K562 (cell line): Measurements from ENCODE around the gene PNPLA7. TPM values are rescaled to one million over a fixed set of nuclear protein-coding genes. Genes with fewer than 3 reads are reported as not detected.

Source experiments
- ATAC-seq: fragments of 200-7000 bp; cut with Tn5 transposase; 3 replicates; pipeline ENCODE4 v1.9.1; 2020; ENCODE audit warnings: moderate library complexity
- BruUV-seq: library from RNA; stranded (reverse); fragments of 400-500 nt; replicated peaks from 2 replicates; lab custom pipeline; 2021; lab: Mats Ljungman, UMichigan
- CTCF ChIA-PET: fragments of 300-600 bp; formaldehyde crosslinking; extraction: SDS; loops from one replicate; lab custom pipeline; 2021; ENCODE audit warnings: low intra/inter-chr PET ratio; lab: Yijun Ruan, JAX
- POLR2A ChIA-PET: fragments of 300-600, 350-650 bp; sonication (Branson Sonifier 250); formaldehyde crosslinking; extraction: SDS; loops from one replicate; lab custom pipeline; 2021; ENCODE audit warnings: antibody characterized with exemption, inconsistent platforms; lab: Yijun Ruan, JAX
- DNase-seq, 4 experiments: peaks; one replicate each; pipeline versions ENCODE4 v3.0.0 to v3.0.0-alpha.2; 2011 to 2018; ENCODE audit warnings: low spot score in 3 of 4, mixed read lengths in 3 of 4; ENCODE audit errors: extremely low read depth in 1 of 4
- FAIRE-seq: peaks from 2 replicates; lab custom pipeline; 2011; peaks lifted over from hg19 to GRCh38; lab: Jason Lieb, UNC
- H2AFZ ChIP-seq: 2 replicates; pipeline ENCODE4 v1.6.0; 2011; ENCODE audit warnings: low read depth, low read length, control low read depth, inconsistent platforms
- H3K27ac ChIP-seq: fragments of 200-600 bp; 3 replicates; pipeline ENCODE4 v1.8.0; 2011; ENCODE audit warnings: low read depth, mild to moderate bottlenecking, control low read depth, inconsistent platforms, low read length, moderate library complexity, mixed read lengths; ENCODE audit errors: extremely low read depth
- H3K27me3 ChIP-seq, 2 experiments: fragments of 300-600 bp in 1 of 2; 2 replicates in 1 of 2; 3 replicates in 1 of 2; pipeline versions ENCODE4 v1.6.0 to v1.8.0; 2011; ENCODE audit warnings: inconsistent platforms in 2 of 2, low read length in 2 of 2, mild to moderate bottlenecking in 1 of 2, mixed read lengths in 1 of 2, moderate library complexity in 1 of 2; ENCODE audit not compliant: control insufficient read depth in 2 of 2, insufficient read depth in 2 of 2
- H3K36me3 ChIP-seq: fragments of 300-600 bp; 3 replicates; pipeline ENCODE4 v1.8.0; 2011; ENCODE audit warnings: mild to moderate bottlenecking, low read length, inconsistent platforms; ENCODE audit not compliant: control insufficient read depth, insufficient read depth
- H3K4me1 ChIP-seq, 2 experiments: fragments of 200-600 bp in 1 of 2; replicated peaks in 1 of 2; 2 replicates in 1 of 2; 3 replicates in 1 of 2; pipeline versions ENCODE4 v1.5.1 to v1.8.0; 2011; ENCODE audit warnings: inconsistent platforms in 2 of 2, low read length in 2 of 2, mild to moderate bottlenecking in 1 of 2, mixed read lengths in 1 of 2, moderate library complexity in 1 of 2; ENCODE audit not compliant: control insufficient read depth in 2 of 2, insufficient read depth in 2 of 2
- H3K4me2 ChIP-seq: 2 replicates; pipeline ENCODE4 v1.6.1; 2011; ENCODE audit warnings: low read length, control low read depth, inconsistent platforms, mixed read lengths; ENCODE audit not compliant: insufficient read depth
- H3K4me3 ChIP-seq: fragments of 200-600 bp; sonication (generic), shearing (Covaris generic); 2 replicates; pipeline ENCODE4 v1.5.1; 2016; ENCODE audit warnings: control low read depth, inconsistent platforms
- H3K79me2 ChIP-seq: fragments of 200-600 bp; 3 replicates; pipeline ENCODE4 v1.8.0; 2011; ENCODE audit warnings: low read length, inconsistent platforms; ENCODE audit not compliant: control insufficient read depth, insufficient read depth
- H3K9ac ChIP-seq, 2 experiments: 2 replicates each; pipeline versions ENCODE4 v1.6.0 to v1.6.1; 2011; ENCODE audit warnings: low read depth in 2 of 2, low read length in 2 of 2, control low read depth in 1 of 2, inconsistent platforms in 1 of 2, mild to moderate bottlenecking in 1 of 2, mixed read lengths in 1 of 2; ENCODE audit not compliant: insufficient read depth in 1 of 2
- H3K9me1 ChIP-seq: one replicate; pipeline ENCODE4 v1.6.0; 2011; ENCODE audit warnings: inconsistent platforms, mild to moderate bottlenecking, low read length, moderate library complexity; ENCODE audit not compliant: control insufficient read depth, insufficient read depth
- H3K9me3 ChIP-seq: replicated peaks from 2 replicates; pipeline ENCODE4 v1.5.1; 2011; ENCODE audit warnings: low read depth, low read length, inconsistent platforms; ENCODE audit not compliant: control insufficient read depth, insufficient read depth
- H4K20me1 ChIP-seq: replicated peaks from 2 replicates; pipeline ENCODE4 v1.6.1; 2011; ENCODE audit warnings: low read length, inconsistent platforms, mixed read lengths; ENCODE audit not compliant: control insufficient read depth, insufficient read depth
- BACH1 ChIP-seq: fragments of 200-800 bp; sonication (Bioruptor generic); IDR thresholded peaks from 2 replicates; pipeline ENCODE4 v1.6.1; 2016; ENCODE audit warnings: missing genetic modification characterization, missing compliant biosample characterization
- CEBPG ChIP-seq, 3 experiments: fragments of 200-800 bp in 1 of 3; sonication (Bioruptor generic) in 1 of 3; sonication (generic) in 1 of 3; formaldehyde crosslinking in 1 of 3; IDR thresholded peaks in 2 of 3; conservative IDR thresholded peaks in 1 of 3; 2 replicates each; pipeline versions ENCODE4 v1.6.1 to v1.8.0; 2016 to 2022; ENCODE audit warnings: missing compliant biosample characterization in 2 of 3, missing genetic modification characterization in 2 of 3, mild to moderate bottlenecking in 1 of 3, missing genetic modification reagents in 1 of 3
- E2F1 ChIP-seq: sonication (generic); formaldehyde crosslinking; IDR thresholded peaks from 2 replicates; pipeline ENCODE4 v1.8.1; 2023; ENCODE audit warnings: mild to moderate bottlenecking, missing genetic modification reagents, moderate library complexity
- E4F1 ChIP-seq: fragments of 250-450 bp; sonication (Bioruptor Pico); IDR thresholded peaks from 2 replicates; pipeline ENCODE4 v1.5.0; 2021; ENCODE audit warnings: mild to moderate bottlenecking, borderline replicate concordance
- FOXK1 ChIP-seq: sonication (generic); formaldehyde crosslinking; IDR thresholded peaks from 2 replicates; pipeline ENCODE4 v1.8.0; 2022; ENCODE audit warnings: missing genetic modification reagents, mild to moderate bottlenecking, borderline replicate concordance
- TAF7 ChIP-seq: fragments of 450-650 bp; IDR thresholded peaks from 2 replicates; pipeline ENCODE4 v1.6.1; 2016; ENCODE audit warnings: missing genetic modification characterization, missing compliant biosample characterization
- ZBTB1 ChIP-seq: sonication (generic); formaldehyde crosslinking; IDR thresholded peaks from 2 replicates; pipeline ENCODE4 v1.8.1; 2023; ENCODE audit warnings: missing genetic modification reagents, low read depth, mild to moderate bottlenecking, borderline replicate concordance
- ZNF253 ChIP-seq: fragments of 250-450 bp; sonication (Bioruptor Pico); conservative IDR thresholded peaks from 2 replicates; pipeline ENCODE4 v1.6.1; 2021; ENCODE audit warnings: mild to moderate bottlenecking
- ZNF282 ChIP-seq: sonication (generic); formaldehyde crosslinking; IDR thresholded peaks from 2 replicates; pipeline ENCODE4 v1.8.1; 2023; ENCODE audit warnings: missing genetic modification reagents
- ZNF41 ChIP-seq: fragments of 250-450 bp; sonication (Bioruptor Pico); conservative IDR thresholded peaks from 2 replicates; pipeline ENCODE4 v1.4.0; 2020; ENCODE audit warnings: mild to moderate bottlenecking
- ZNF655 ChIP-seq: fragments of 250-450 bp; sonication (Bioruptor Pico); IDR thresholded peaks from 2 replicates; pipeline ENCODE4 v1.5.0; 2021
- ZNF696 ChIP-seq: fragments of 250-450 bp; sonication (Bioruptor Pico); conservative IDR thresholded peaks from 2 replicates; pipeline ENCODE4 v1.4.0; 2020; ENCODE audit warnings: mild to moderate bottlenecking, moderate library complexity
- WGBS: fragments of 100-300 bp; shearing (Covaris generic); methylation state at CpG from one replicate; pipeline ENCODE4 v1.1.6; 2016; ENCODE audit warnings: low coverage, mixed read lengths; ENCODE audit not compliant: insufficient coverage; ENCODE audit errors: missing lambda C conversion rate; 5-methylcytosine and 5-hydroxymethylcytosine counted together
- in situ Hi-C: fragments of 300-500 bp; cut with MboI; formaldehyde crosslinking; loops from 4 replicates; pipeline ENCODE4 v1.15.0; 2018; ENCODE audit warnings: inconsistent platforms, mixed read lengths
- intact Hi-C: fragments of 100-400 bp; cut with micrococcal nuclease; formaldehyde crosslinking; loops from 2 replicates; pipeline ENCODE4 v1.14.2; 2022
- polyA plus RNA-seq, 8 experiments: library from polyadenylated mRNA; depleted of rRNA in 4 of 8; stranded (reverse) in 5 of 8; unstranded in 3 of 8; fragments of >200 nt; fragmentation: Nextera tagmentation in 2 of 8; fragmentation: Illumina TruSeq in 1 of 8; extraction: Ambion mirVana in 2 of 8; extraction: Trizol in 1 of 8; gene quantifications; 2 replicates each; pipeline versions ENCODE4 v1.2.1 to v1.2.3, GENCODE V29; 2011 to 2014; ENCODE audit warnings: inconsistent platforms in 1 of 8, missing spikeins in 1 of 8
- total RNA-seq, 7 experiments: library from RNA; depleted of rRNA in 6 of 7; stranded (reverse); fragments of >200 nt in 6 of 7; fragmentation: Illumina TruSeq in 2 of 7; extraction: Trizol in 2 of 7; gene quantifications; 2 replicates each; pipeline versions ENCODE4 v1.2.1 to v1.2.3, GENCODE V29; 2011 to 2021; ENCODE audit warnings: low replicate concordance in 1 of 7
- TF ChIP-seq, protein P1 (sequence below), 2 experiments: fragments of 450-650 bp in 1 of 2; sonication (generic) in 1 of 2; formaldehyde crosslinking in 1 of 2; IDR thresholded peaks in 1 of 2; conservative IDR thresholded peaks in 1 of 2; 2 replicates each; pipeline versions ENCODE4 v1.6.1 to v1.8.1; 2016 to 2023; ENCODE audit warnings: mild to moderate bottlenecking in 2 of 2, moderate library complexity in 2 of 2, inconsistent platforms in 1 of 2, missing genetic modification reagents in 1 of 2

Gene PNPLA7
- total and polyA plus RNA-seq, 9 of the 15 experiments (the other 6 are each of a cell fraction or from before 2014, with no cell fraction given): 0.01 to 0.85 (median 0.19) TPM; not detected in 1

- H2AFZ ChIP-seq: no peak overlapping the region
- peaks cover 0 to 5% of the 10 kb centered on the region in 2 experiments; a peak in 1 of 5 replicates for H3K27me3 ChIP-seq
- H3K9ac ChIP-seq: peak overlapping the region in 1 of 2 experiments; percentile 56; a peak in 2 of 4 replicates
- intact Hi-C loops: no loop called here
- no peak for FAIRE-seq
- H3K4me1 ChIP-seq: peaks cover 0 to 50% of the 10 kb centered on the region in 2 experiments; a peak in 4 of 5 replicates
- H3K36me3 ChIP-seq: peaks cover 6% of the 10 kb centered on the region; the same call in 2 of the 3 replicates
- no peaks in the 10 kb centered on the region; the same call in 1 of the 2 replicates for H4K20me1 ChIP-seq
- peaks cover 2% of the 10 kb centered on the region; the same call in 1 of the 2 replicates for H3K9me3 ChIP-seq
- POLR2A ChIA-PET: no interaction called here
- no peak for DNase-seq
- H3K27ac ChIP-seq: no peak overlapping the region
- no peak for ATAC-seq
- H3K4me2 ChIP-seq: no peak overlapping the region
- no peaks in the 10 kb centered on the region for H3K9me1 ChIP-seq
- BruUV-seq: no TSS peak
- CTCF ChIA-PET: no interaction called here
- WGBS: 56% methylated on average over 22 of the region's 23 CpGs
- peaks cover 12% of the 10 kb centered on the region for H3K79me2 ChIP-seq
- H3K4me3 ChIP-seq: no peak overlapping the region
- in situ Hi-C loops: no loop called here
- TF ChIP-seq CEBPG (CRISPR knock-in tag; IDR thresholded peaks at IDR 0.05) (peak; percentile 49; the same call in 1 of the 2 replicates), CEBPG (tag; conservative IDR thresholded peaks at IDR 0.05 in 1 of 2, IDR thresholded peaks at IDR 0.05 in 1 of 2) (peak in 1 of 2 experiments; percentile 33; a peak in 1 of 4 replicates), E4F1 (no peak), ZNF696 (CRISPR knock-in tag) (no peak), TAF7 (tag) (no peak), ZNF282 (CRISPR knock-in tag) (no peak), ZNF41 (CRISPR knock-in tag) (no peak), ZBTB1 (CRISPR knock-in tag) (no peak), E2F1 (no peak), BACH1 (tag) (no peak), ZNF253 (CRISPR knock-in tag) (no peak), FOXK1 (no peak), ZNF655 (CRISPR knock-in tag) (no peak)
- TF ChIP-seq, protein P1, sequence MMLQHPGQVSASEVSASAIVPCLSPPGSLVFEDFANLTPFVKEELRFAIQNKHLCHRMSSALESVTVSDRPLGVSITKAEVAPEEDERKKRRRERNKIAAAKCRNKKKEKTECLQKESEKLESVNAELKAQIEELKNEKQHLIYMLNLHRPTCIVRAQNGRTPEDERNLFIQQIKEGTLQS (IDR thresholded peaks at IDR 0.05): peak; percentile 68
- TF ChIP-seq, protein P1 (CRISPR knock-in tag; conservative IDR thresholded peaks at IDR 0.05): no peak
Observed at GRCh38 chr9:137547687-137548543, 2.3 kb downstream of the PNPLA7 start.
